A673 (cell line): ENCODE data around the gene LAMA2. TPM values are rescaled to one million over a fixed set of nuclear protein-coding genes. Genes with fewer than 3 reads are reported as not detected.

Experiments used
- BruUV-seq: library from RNA; stranded (reverse); fragments of 400-500 nt; replicated peaks from 2 replicates; lab custom pipeline; 2021; lab: Mats Ljungman, UMichigan
- CTCF ChIA-PET: fragments of 300-600 bp; sonication (Branson Sonifier 250); formaldehyde crosslinking; loops from one replicate; lab custom pipeline; 2022; ENCODE audit warnings: antibody characterized with exemption; lab: Charles Lee
- POLR2A ChIA-PET: fragments of 300-600 bp; sonication (Branson Sonifier 250); formaldehyde crosslinking; loops from one replicate; lab custom pipeline; 2022; ENCODE audit warnings: antibody characterized with exemption; ENCODE audit not compliant: low non-redundant PET; lab: Charles Lee
- DNase-seq: peaks from one replicate; pipeline ENCODE4 v3.0.0-alpha.2; 2015; ENCODE audit warnings: low spot score
- H3K27ac ChIP-seq: fragments of 200-600 bp; sonication (generic); 2 replicates; pipeline ENCODE4 v1.5.1; 2016; ENCODE audit warnings: mixed run types, low read depth, mild to moderate bottlenecking, mixed read lengths, antibody characterized with exemption, low read length; ENCODE audit not compliant: poor library complexity, severe bottlenecking
- H3K27me3 ChIP-seq: fragments of 200-600 bp; sonication (generic); replicated peaks from 2 replicates; pipeline ENCODE4 v1.6.1; 2017; ENCODE audit warnings: mixed run types, low read depth, mild to moderate bottlenecking, mixed read lengths, antibody characterized with exemption, low read length; ENCODE audit not compliant: insufficient read depth, poor library complexity
- H3K36me3 ChIP-seq: fragments of 200-600 bp; sonication (generic); 2 replicates; pipeline ENCODE4 v1.6.1; 2016; ENCODE audit warnings: mixed run types, mild to moderate bottlenecking, mixed read lengths, antibody characterized with exemption, low read length; ENCODE audit not compliant: insufficient read depth, poor library complexity, severe bottlenecking
- H3K4me1 ChIP-seq: fragments of 200-600 bp; sonication (generic); 2 replicates; pipeline ENCODE4 v1.6.1; 2017; ENCODE audit warnings: mixed run types, mild to moderate bottlenecking, mixed read lengths, antibody characterized with exemption, low read length; ENCODE audit not compliant: insufficient read depth, poor library complexity, severe bottlenecking
- H3K4me3 ChIP-seq: fragments of 200-600 bp; sonication (generic); 2 replicates; pipeline ENCODE4 v1.5.1; 2016; ENCODE audit warnings: low read depth, mixed run types, mild to moderate bottlenecking, mixed read lengths, low read length; ENCODE audit not compliant: poor library complexity, severe bottlenecking
- H3K9me3 ChIP-seq: fragments of 200-600 bp; sonication (generic); 2 replicates; pipeline ENCODE4 v1.6.1; 2016; ENCODE audit warnings: mixed run types, low read depth, mild to moderate bottlenecking, mixed read lengths, antibody characterized with exemption, low read length; ENCODE audit not compliant: poor library complexity, severe bottlenecking
- CTCF ChIP-seq: fragments of 300-800, 200-600 bp; sonication (generic); conservative IDR thresholded peaks from 2 replicates; pipeline ENCODE4 v1.5.1; 2017; ENCODE audit warnings: low read depth, mild to moderate bottlenecking, antibody characterized with exemption, low read length, moderate library complexity, mixed read lengths
- EZH2 ChIP-seq: fragments of 200-600 bp; sonication (generic); IDR thresholded peaks from 2 replicates; pipeline ENCODE4 v1.6.1; 2017; ENCODE audit warnings: borderline replicate concordance, low read depth, mild to moderate bottlenecking, mixed read lengths, antibody characterized with exemption, low read length; ENCODE audit not compliant: poor library complexity, severe bottlenecking
- intact Hi-C: fragments of 100-400 bp; cut with micrococcal nuclease; formaldehyde crosslinking; loops from one replicate; pipeline ENCODE4 v1.10.0; 2022; ENCODE audit not compliant: unreplicated experiment
- total RNA-seq: library from RNA; stranded (reverse); gene quantifications from 2 replicates; pipeline ENCODE4 v1.2.3, GENCODE V29; 2021

The LAMA2 gene
- total RNA-seq, 1 experiment from 2014 or later: 2.2 TPM

- H3K4me3 ChIP-seq: no peak overlapping the region
- H3K9me3 ChIP-seq: no peaks in the 10 kb centered on the region
- CTCF ChIA-PET: no interaction called here
- BruUV-seq: no TSS peak
- no peaks in the 10 kb centered on the region for H3K27me3 ChIP-seq
- TF ChIP-seq CTCF: no peak
- no peak for TF ChIP-seq EZH2
- DNase-seq: no peak
- POLR2A ChIA-PET: no interaction called here
- no peaks in the 10 kb centered on the region for H3K36me3 ChIP-seq
- intact Hi-C loops: no loop called here
- no peaks in the 10 kb centered on the region for H3K4me1 ChIP-seq
- H3K27ac ChIP-seq: no peak overlapping the region
These were observed 110.2 kb downstream of the LAMA2 start for GRCh38 chr6:128993166-128993565.

- no peak overlapping the region for H3K27ac ChIP-seq
- ChIA-PET CTCF (no interaction called here), POLR2A (no interaction called here)
- intact Hi-C loops: no loop called here
- H3K4me1 ChIP-seq: no peaks in the 10 kb centered on the region
- TF ChIP-seq CTCF (no peak), EZH2 (no peak)
- no peaks in the 10 kb centered on the region for H3K36me3 ChIP-seq
- H3K4me3 ChIP-seq: no peak overlapping the region
- DNase-seq: no peak
- H3K9me3 ChIP-seq: no peaks in the 10 kb centered on the region
- H3K27me3 ChIP-seq: no peaks in the 10 kb centered on the region
- no TSS peak for BruUV-seq
These were observed 114.9 kb downstream of the LAMA2 start for GRCh38 chr6:128997880-128998279.

- ChIA-PET POLR2A (no interaction called here), CTCF (no interaction called here)
- H3K4me1 ChIP-seq: peaks cover 5% of the 10 kb centered on the region
- H3K27me3 ChIP-seq: no peaks in the 10 kb centered on the region
- intact Hi-C loops: no loop called here
- TF ChIP-seq CTCF (no peak), EZH2 (no peak)
- BruUV-seq: no TSS peak
- no peak overlapping the region for H3K27ac ChIP-seq
- no peak for DNase-seq
- no peak overlapping the region for H3K4me3 ChIP-seq
- H3K36me3 ChIP-seq: no peaks in the 10 kb centered on the region
- no peaks in the 10 kb centered on the region for H3K9me3 ChIP-seq
These were observed 124.0 kb downstream of the LAMA2 start for GRCh38 chr6:129006724-129007514.
